HEK293T (cell line): ENCODE results near the gene SERPINF2.

Experiments
- ARNT ChIP-seq: fragments of 450-650 bp; IDR thresholded peaks from 2 replicates; pipeline ENCODE4 v1.6.1; 2017; ENCODE audit warnings: mild to moderate bottlenecking
- ELF4 ChIP-seq: fragments of 450-650 bp; IDR thresholded peaks from 2 replicates; pipeline ENCODE4 v1.6.1; 2017; ENCODE audit warnings: antibody characterized with exemption
- FOXK2 ChIP-seq: fragments of 450-650 bp; IDR thresholded peaks from 2 replicates; pipeline ENCODE4 v1.6.1; 2016; ENCODE audit warnings: mild to moderate bottlenecking
- FOXM1 ChIP-seq: fragments of 450-650 bp; IDR thresholded peaks from 2 replicates; pipeline ENCODE4 v1.6.1; 2017; ENCODE audit warnings: mild to moderate bottlenecking, borderline replicate concordance
- HDGF ChIP-seq: fragments of 450-650 bp; IDR thresholded peaks from 2 replicates; pipeline ENCODE4 v1.6.1; 2017; ENCODE audit warnings: antibody characterized with exemption, borderline replicate concordance
- L3MBTL2 ChIP-seq: fragments of 450-650 bp; conservative IDR thresholded peaks from 2 replicates; pipeline ENCODE4 v1.6.1; 2016; ENCODE audit warnings: mild to moderate bottlenecking
- SP1 ChIP-seq: fragments of 450-650 bp; IDR thresholded peaks from 2 replicates; pipeline ENCODE4 v1.6.1; 2017
- SUZ12 ChIP-seq: fragments of 450-650 bp; IDR thresholded peaks from 2 replicates; pipeline ENCODE4 v1.6.1; 2016; ENCODE audit warnings: mild to moderate bottlenecking

- TF ChIP-seq HDGF (no peak), L3MBTL2 (no peak), ARNT (no peak), ELF4 (no peak), FOXM1 (no peak), FOXK2 (no peak), SP1 (no peak), SUZ12 (no peak)
These were observed 13.2 kb downstream of the SERPINF2 start for GRCh38 chr17:1755827-1756262.
